ENCODE results near the gene ITPR1.

GRCh38 chr3:4462369-4463040 lies 30.6 kb upstream of the ITPR1 start:
- TF ChIP-seq POLR2A (IDR thresholded peaks at IDR 0.05) = no peak
- no peak for TF ChIP-seq CTCF (IDR thresholded peaks at IDR 0.05)
